Spleen (tissue), 11 donors: Measurements from ENCODE around the gene AIF1L. TPM values are rescaled to one million over a fixed set of nuclear protein-coding genes. Genes with fewer than 3 reads are reported as not detected.

Experiments
- DNase-seq: peaks from one replicate; pipeline ENCODE4 v3.0.0-alpha.2; 2020
- H3K27ac ChIP-seq, 8 donors: fragments of 200-600 bp; sonication (generic) in 7 of 8; 1 replicate in 4 of 8; 2 replicates in 4 of 8; pipeline versions ENCODE4 v1.5.0 to v1.8.0; 2016 to 2021; ENCODE audit warnings: inconsistent platforms in 4 of 8, mild to moderate bottlenecking in 4 of 8, moderate library complexity in 1 of 8
- H3K27me3 ChIP-seq, 7 donors: fragments of 200-600 bp; sonication (generic) in 6 of 7; replicated peaks in 1 of 7; 1 replicate in 4 of 7; 2 replicates in 3 of 7; pipeline versions ENCODE4 v1.5.0 to v1.8.0; 2016 to 2021; ENCODE audit warnings: inconsistent platforms in 3 of 7, mild to moderate bottlenecking in 1 of 7
- H3K36me3 ChIP-seq, 6 donors: fragments of 200-600 bp; sonication (generic) in 5 of 6; 1 replicate in 4 of 6; 2 replicates in 2 of 6; pipeline versions ENCODE4 v1.5.0 to v1.8.0; 2016 to 2021; ENCODE audit warnings: inconsistent platforms in 2 of 6
- H3K4me1 ChIP-seq, 6 donors: fragments of 200-600 bp; sonication (generic) in 5 of 6; 1 replicate in 3 of 6; 2 replicates in 3 of 6; pipeline versions ENCODE4 v1.5.0 to v1.8.0; 2016 to 2021; ENCODE audit warnings: inconsistent platforms in 3 of 6
- H3K4me3 ChIP-seq, 8 donors: fragments of 200-600 bp; sonication (generic) in 7 of 8; 1 replicate in 4 of 8; 2 replicates in 4 of 8; pipeline versions ENCODE4 v1.5.0 to v1.8.0; 2016 to 2021; ENCODE audit warnings: inconsistent platforms in 4 of 8, mild to moderate bottlenecking in 4 of 8, moderate library complexity in 2 of 8
- H3K9me3 ChIP-seq, 8 donors: fragments of 200-600 bp; sonication (generic) in 7 of 8; 1 replicate in 4 of 8; 2 replicates in 4 of 8; pipeline versions ENCODE4 v1.5.0 to v1.8.0; 2016 to 2021; ENCODE audit warnings: inconsistent platforms in 4 of 8
- POLR2A ChIP-seq, 3 donors: fragments of 450-650 bp; IDR thresholded peaks; one replicate each; pipeline ENCODE4 v1.5.1; 2017; ENCODE audit warnings: antibody characterized with exemption in 3 of 3, mild to moderate bottlenecking in 1 of 3
- POLR2AphosphoS5 ChIP-seq, 3 donors: sonication (generic); formaldehyde crosslinking; IDR thresholded peaks; one replicate each; pipeline ENCODE4 v1.5.1; 2017; ENCODE audit warnings: antibody characterized with exemption in 3 of 3
- WGBS, 5 donors: extraction: QIAGEN DNeasy Blood & Tissue Kit in 3 of 5; methylation state at CpG; one replicate each; pipeline versions ENCODE4 v1.1.5 to v1.1.7; 2013 to 2018; 5-methylcytosine and 5-hydroxymethylcytosine counted together
- intact Hi-C: fragments of 100-400 bp; cut with DNase I; formaldehyde crosslinking; loops from one replicate; pipeline ENCODE4 v1.15.0; 2023; ENCODE audit warnings: low total_unique reads
- polyA plus RNA-seq, 3 donors: library from polyadenylated mRNA; stranded (reverse); fragments of 200-250 nt; gene quantifications; one replicate each; pipeline ENCODE4 v1.2.1, GENCODE V29; 2013
- total RNA-seq, 7 donors: library from RNA; depleted of rRNA in 3 of 7; stranded (reverse); fragments of >200 nt in 3 of 7; fragmentation: NEBNext Ultra II Directional in 4 of 7; extraction: Animal tissue kit (Norgen Biotek cat#: 25700) in 4 of 7; gene quantifications; one replicate each; pipeline versions ENCODE4 v1.1.0 to v1.2.1, GENCODE V29; 2016 to 2021
- TF ChIP-seq, protein P1 (sequence below), 11 experiments: fragments of 200-600 bp in 7 of 11; fragments of 450-650 bp in 4 of 11; sonication (generic) in 4 of 11; IDR thresholded peaks in 8 of 11; conservative IDR thresholded peaks in 3 of 11; 1 replicate in 7 of 11; 2 replicates in 4 of 11; pipeline versions ENCODE4 v1.4.0 to v1.8.0; 2016 to 2021; ENCODE audit warnings: antibody characterized with exemption in 11 of 11, inconsistent platforms in 4 of 11, mild to moderate bottlenecking in 1 of 11
- donor health status: healthy with polysubstance abuse.
- donor health status: DM: no; HTN: no; CAD: no; lungs with moderate emphysema.
- donor health status: DM: no; HTN: no; CAD: no.
- donor health status: Bipolar disorder and iron deficiency.
- donor health status: healthy.
- donor health status: DM: no; HTN: no; CAD: no.
- donor health status: DM: yes; HTN: yes; CAD: no.

AIF1L gene
- total and polyA plus RNA-seq, 10 donors = 47.4 to 596 (median 240) TPM

DNA sequence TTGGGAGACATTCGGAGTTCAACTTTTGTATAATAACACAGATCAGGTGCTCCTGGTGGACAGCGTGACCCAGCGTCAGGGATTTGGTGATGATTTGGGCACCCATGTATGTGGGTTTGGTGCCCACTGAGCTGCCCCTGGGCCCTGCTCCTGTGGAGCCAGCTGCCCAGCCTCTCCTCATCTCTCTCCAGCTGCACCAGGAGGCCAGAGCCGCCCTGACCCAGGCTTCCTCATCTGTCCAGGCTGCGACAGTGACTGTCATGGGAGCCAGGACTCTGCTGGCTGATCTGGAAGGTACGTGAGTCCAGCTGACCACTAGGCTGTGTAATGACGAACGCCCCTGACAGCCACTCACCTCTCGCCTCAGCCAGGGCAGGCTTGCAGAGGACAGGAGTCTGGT, 14.5 kb upstream of the AIF1L start:
- DNase-seq = no peak
- peaks cover 0 to 55% (median 14%) of the 10 kb centered on the region in 6 donors for H3K4me1 ChIP-seq
- peak overlapping the region in 3 of 8 donors; percentile 16 to 69 (median 50) for H3K27ac ChIP-seq
- peaks cover 0 to 6% (median 0%) of the 10 kb centered on the region in 6 donors for H3K36me3 ChIP-seq
- H3K4me3 ChIP-seq = no peak overlapping the region
- intact Hi-C loops = no loop called here
- no peaks in the 10 kb centered on the region for H3K9me3 ChIP-seq
- TF ChIP-seq POLR2A (IDR thresholded peaks at IDR 0.05) = no peak
- TF ChIP-seq, protein P1, sequence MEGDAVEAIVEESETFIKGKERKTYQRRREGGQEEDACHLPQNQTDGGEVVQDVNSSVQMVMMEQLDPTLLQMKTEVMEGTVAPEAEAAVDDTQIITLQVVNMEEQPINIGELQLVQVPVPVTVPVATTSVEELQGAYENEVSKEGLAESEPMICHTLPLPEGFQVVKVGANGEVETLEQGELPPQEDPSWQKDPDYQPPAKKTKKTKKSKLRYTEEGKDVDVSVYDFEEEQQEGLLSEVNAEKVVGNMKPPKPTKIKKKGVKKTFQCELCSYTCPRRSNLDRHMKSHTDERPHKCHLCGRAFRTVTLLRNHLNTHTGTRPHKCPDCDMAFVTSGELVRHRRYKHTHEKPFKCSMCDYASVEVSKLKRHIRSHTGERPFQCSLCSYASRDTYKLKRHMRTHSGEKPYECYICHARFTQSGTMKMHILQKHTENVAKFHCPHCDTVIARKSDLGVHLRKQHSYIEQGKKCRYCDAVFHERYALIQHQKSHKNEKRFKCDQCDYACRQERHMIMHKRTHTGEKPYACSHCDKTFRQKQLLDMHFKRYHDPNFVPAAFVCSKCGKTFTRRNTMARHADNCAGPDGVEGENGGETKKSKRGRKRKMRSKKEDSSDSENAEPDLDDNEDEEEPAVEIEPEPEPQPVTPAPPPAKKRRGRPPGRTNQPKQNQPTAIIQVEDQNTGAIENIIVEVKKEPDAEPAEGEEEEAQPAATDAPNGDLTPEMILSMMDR (IDR thresholded peaks at IDR 0.05 in 8 of 11, conservative IDR thresholded peaks at IDR 0.05 in 3 of 11) = no peak
- TF ChIP-seq POLR2AphosphoS5 (IDR thresholded peaks at IDR 0.05) = no peak
- no peaks in the 10 kb centered on the region for H3K27me3 ChIP-seq
- WGBS, 5 donors = 91 to 95% (median 93%) methylated on average over 8 to 9 of the region's 9 CpGs

DNA sequence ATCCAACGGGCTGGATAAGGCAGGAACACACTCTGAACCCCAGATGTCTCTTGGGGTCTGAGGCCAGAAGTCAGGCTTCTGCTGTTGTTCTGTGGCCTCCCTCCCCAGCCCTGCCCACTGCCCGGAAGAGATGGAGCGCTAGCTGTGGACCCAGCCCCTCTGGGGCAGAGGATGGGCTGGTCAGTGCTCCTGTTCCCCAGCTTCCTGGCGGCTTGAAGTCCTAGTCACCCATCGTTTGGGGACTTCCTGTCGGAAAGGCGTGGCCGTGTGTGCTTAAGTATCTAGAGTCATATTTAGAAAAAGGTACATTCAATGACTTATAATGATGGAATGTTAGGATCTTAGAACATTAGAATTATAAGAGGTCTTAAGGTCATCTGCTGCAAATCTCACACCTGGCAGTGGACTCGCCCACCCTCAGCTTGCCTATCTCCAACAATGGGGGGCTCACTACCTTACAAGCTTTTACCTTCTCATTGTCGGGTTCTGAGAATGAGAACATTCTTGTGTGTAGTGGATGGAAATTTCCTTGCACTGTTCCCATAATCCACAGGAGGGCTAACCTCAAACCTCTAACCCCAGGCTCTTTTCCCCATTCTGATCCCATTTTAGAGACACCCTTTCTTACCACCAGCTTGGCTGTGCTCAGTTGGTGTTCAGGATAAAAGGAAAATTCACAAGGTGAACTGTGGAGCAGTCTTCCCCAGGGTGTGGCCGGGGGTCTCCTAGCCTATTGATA, 13.4 kb upstream of the AIF1L start:
- no peaks in the 10 kb centered on the region for H3K9me3 ChIP-seq
- DNase-seq = no peak
- peaks cover 0 to 13% (median 0%) of the 10 kb centered on the region in 6 donors for H3K36me3 ChIP-seq
- intact Hi-C loops = no loop called here
- peak; percentile 34 to 57 (median 53) for TF ChIP-seq POLR2AphosphoS5 (IDR thresholded peaks at IDR 0.05)
- TF ChIP-seq, protein P1 (IDR thresholded peaks at IDR 0.05 in 8 of 11, conservative IDR thresholded peaks at IDR 0.05 in 3 of 11) = peak in 1 of 11 experiments; percentile 23
- no peak for TF ChIP-seq POLR2A (IDR thresholded peaks at IDR 0.05)
- 55 to 78% (median 61%) methylated on average over 10 to 11 of the region's 11 CpGs for WGBS, 5 donors
- no peak overlapping the region for H3K4me3 ChIP-seq
- H3K27me3 ChIP-seq = no peaks in the 10 kb centered on the region
- peaks cover 0 to 58% (median 14%) of the 10 kb centered on the region in 6 donors for H3K4me1 ChIP-seq
- peak overlapping the region in 5 of 8 donors; percentile 13 to 69 (median 16) for H3K27ac ChIP-seq

- no peaks in the 10 kb centered on the region for H3K9me3 ChIP-seq
- TF ChIP-seq POLR2AphosphoS5 (IDR thresholded peaks at IDR 0.05) (no peak), POLR2A (IDR thresholded peaks at IDR 0.05) (no peak)
- TF ChIP-seq, protein P1 (IDR thresholded peaks at IDR 0.05 in 8 of 11, conservative IDR thresholded peaks at IDR 0.05 in 3 of 11) = no peak
- peaks cover 0 to 62% (median 14%) of the 10 kb centered on the region in 6 donors for H3K4me1 ChIP-seq
- no peaks in the 10 kb centered on the region for H3K27me3 ChIP-seq
- WGBS, 5 donors = 46 to 70% (median 57%) methylated on average over 8 of the region's 8 CpGs
- no peak for DNase-seq
- H3K27ac ChIP-seq = peak overlapping the region in 6 of 8 donors; percentile 32 to 69 (median 61)
- no peak overlapping the region for H3K4me3 ChIP-seq
- peaks cover 0 to 17% (median 0%) of the 10 kb centered on the region in 6 donors for H3K36me3 ChIP-seq
- intact Hi-C loops = no loop called here
Observed at GRCh38 chr9:131084661-131085369, 11.5 kb upstream of the AIF1L start.
